Measurements from ENCODE around the gene RTN4IP1. TPM values are rescaled to one million over a fixed set of nuclear protein-coding genes. Genes with fewer than 3 reads are reported as not detected.

The RTN4IP1 gene
- total RNA-seq, 1 donor from 2014 or later = 0.43 TPM

- TF ChIP-seq CTCF (IDR thresholded peaks at IDR 0.05) = no peak
- Histone ChIP-seq H3K27ac (no peak overlapping the region), H3K4me3 (no peak overlapping the region), H3K27me3 (no peaks in the 10 kb centered on the region), H3K36me3 (peaks cover 3 to 4% of the 10 kb centered on the region in 2 donors), H3K4me1 (no peaks in the 10 kb centered on the region), H3K9me3 (no peaks in the 10 kb centered on the region)
- intact Hi-C loops (cut with DNase I) = no loop called here
- no peak for DNase-seq (ENCODE audit: low spot score in 2 of 2)
These were observed 50.0 kb downstream of the RTN4IP1 start for GRCh38 chr6:106579281-106579680.

GRCh38 chr6:106574741-106575458 is 54.4 kb downstream of the RTN4IP1 start:
- no peak overlapping the region for H3K4me3 ChIP-seq
- DNase-seq (ENCODE audit: low spot score in 2 of 2) = no peak
- H3K27ac ChIP-seq = no peak overlapping the region
- intact Hi-C loops (cut with DNase I) = no loop called here
- no peaks in the 10 kb centered on the region for H3K9me3 ChIP-seq
- no peaks in the 10 kb centered on the region for H3K4me1 ChIP-seq
- no peaks in the 10 kb centered on the region for H3K27me3 ChIP-seq
- no peak for TF ChIP-seq CTCF (IDR thresholded peaks at IDR 0.05)
- H3K36me3 ChIP-seq = peaks cover 0 to 5% of the 10 kb centered on the region in 2 donors

- Histone ChIP-seq H3K9me3 (no peaks in the 10 kb centered on the region), H3K27ac (no peak overlapping the region), H3K4me1 (no peaks in the 10 kb centered on the region), H3K4me3 (no peak overlapping the region), H3K36me3 (peaks cover 0 to 6% of the 10 kb centered on the region in 2 donors), H3K27me3 (no peaks in the 10 kb centered on the region)
- intact Hi-C loops (cut with DNase I) = no loop called here
- no peak for TF ChIP-seq CTCF (IDR thresholded peaks at IDR 0.05)
- DNase-seq (ENCODE audit: low spot score in 2 of 2) = no peak
These were observed 56.3 kb downstream of the RTN4IP1 start for GRCh38 chr6:106572875-106573585.

GRCh38 chr6:106572436-106572835 is 56.9 kb downstream of the RTN4IP1 start:
- no peak overlapping the region for H3K4me3 ChIP-seq
- H3K9me3 ChIP-seq = no peaks in the 10 kb centered on the region
- H3K27me3 ChIP-seq = no peaks in the 10 kb centered on the region
- no peak overlapping the region for H3K27ac ChIP-seq
- H3K36me3 ChIP-seq = peaks cover 0 to 6% of the 10 kb centered on the region in 2 donors
- H3K4me1 ChIP-seq = no peaks in the 10 kb centered on the region
- no peak for TF ChIP-seq CTCF (IDR thresholded peaks at IDR 0.05)
- no peak for DNase-seq (ENCODE audit: low spot score in 2 of 2)
- intact Hi-C loops (cut with DNase I) = no loop called here

- no peak for DNase-seq (ENCODE audit: low spot score in 2 of 2)
- Histone ChIP-seq H3K27ac (no peak overlapping the region), H3K4me1 (no peaks in the 10 kb centered on the region), H3K36me3 (peaks cover 0 to 6% of the 10 kb centered on the region in 2 donors), H3K9me3 (no peaks in the 10 kb centered on the region), H3K27me3 (no peaks in the 10 kb centered on the region), H3K4me3 (no peak overlapping the region)
- no peak for TF ChIP-seq CTCF (IDR thresholded peaks at IDR 0.05)
- intact Hi-C loops (cut with DNase I) = loop anchor here (10.0 kb wide), 1 partner anchor 205 kb away; the partner anchor contains the start of gene CRYBG1
These were observed 59.9 kb downstream of the RTN4IP1 start for GRCh38 chr6:106569428-106569827.
